ENCODE data around the gene GLIS1. TPM values are rescaled to one million over a fixed set of nuclear protein-coding genes. Genes with fewer than 3 reads are reported as not detected.

GLIS1 gene
- total and polyA plus RNA-seq, 7 donors: 0.03 to 0.40 (median 0.15) TPM

DNA sequence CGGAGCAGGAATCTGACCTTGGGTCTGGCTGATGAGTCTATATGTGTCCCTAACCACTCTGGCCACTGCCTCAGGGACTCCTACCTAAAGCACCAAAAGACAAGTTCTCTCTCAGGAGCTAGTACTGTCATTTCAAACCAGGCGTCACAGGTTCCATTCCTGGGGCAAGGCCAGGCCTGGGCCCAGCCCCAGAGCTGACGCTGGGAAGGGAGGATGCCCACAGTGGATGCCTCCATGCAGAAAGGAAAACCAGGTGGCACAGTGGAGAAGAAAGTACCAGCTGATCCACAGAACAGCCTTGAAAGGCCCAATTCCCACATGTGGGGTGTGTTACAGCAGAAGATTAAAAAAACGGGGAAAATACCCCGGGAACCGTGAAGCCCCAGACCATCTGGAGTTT lies 202.4 kb downstream of the GLIS1 start:
- DNase-seq (no peak), ATAC-seq (no peak)
- Histone ChIP-seq H3K4me3 (no peak overlapping the region), H3K9me3 (no peaks in the 10 kb centered on the region), H3K4me1 (peaks cover 3% of the 10 kb centered on the region), H3K27ac (no peak overlapping the region), H3K27me3 (ENCODE audit: insufficient read depth in 3 of 3, low read length in 2 of 3) (no peaks in the 10 kb centered on the region), H3K36me3 (ENCODE audit: insufficient read depth in 1 of 2, low read depth in 1 of 2) (no peaks in the 10 kb centered on the region)
- no peak for TF ChIP-seq CTCF (IDR thresholded peaks at IDR 0.05)
- 62 to 69% (median 65%) methylated on average over 6 of the region's 6 CpGs for WGBS, 3 donors
- intact Hi-C loops (cut with DNase I): no loop called here

- no peaks in the 10 kb centered on the region for H3K9me3 ChIP-seq
- H3K27me3 ChIP-seq (ENCODE audit: insufficient read depth in 3 of 3, low read length in 2 of 3): no peaks in the 10 kb centered on the region
- no peak overlapping the region for H3K27ac ChIP-seq
- no peak for TF ChIP-seq CTCF (IDR thresholded peaks at IDR 0.05)
- no peak overlapping the region for H3K4me3 ChIP-seq
- H3K4me1 ChIP-seq: no peaks in the 10 kb centered on the region
- intact Hi-C loops (cut with DNase I): no loop called here
- 81 to 85% (median 84%) methylated on average over 7 of the region's 7 CpGs for WGBS, 3 donors
- DNase-seq (no peak), ATAC-seq (no peak)
- H3K36me3 ChIP-seq (ENCODE audit: insufficient read depth in 1 of 2, low read depth in 1 of 2): no peaks in the 10 kb centered on the region
Observed at GRCh38 chr1:53535846-53536245, 203.1 kb downstream of the GLIS1 start.

DNA sequence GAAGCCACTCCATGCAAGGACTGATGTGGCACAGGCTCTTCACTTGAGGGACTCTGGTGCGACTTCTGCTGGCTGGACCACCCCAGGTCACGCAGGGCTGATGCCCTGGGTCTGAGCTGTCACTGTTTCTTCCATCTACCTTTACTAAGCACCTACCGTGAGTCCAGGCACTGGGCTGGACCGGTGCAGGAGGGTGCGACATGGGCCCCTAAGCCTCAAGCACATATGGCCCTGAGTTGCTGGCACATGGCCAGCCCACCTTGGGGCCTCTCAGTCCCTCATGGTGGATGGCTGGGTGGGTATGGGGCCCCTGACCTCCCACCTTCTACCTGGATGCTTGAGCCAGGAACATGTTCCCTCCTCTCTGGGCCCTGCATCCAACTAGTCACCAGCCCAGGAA lies 203.7 kb downstream of the GLIS1 start:
- WGBS, 3 donors: 92 to 100% (median 94%) methylated on average over 5 of the region's 5 CpGs
- ATAC-seq (no peak), DNase-seq (no peak)
- no peaks in the 10 kb centered on the region for H3K4me1 ChIP-seq
- intact Hi-C loops (cut with DNase I): no loop called here
- no peak overlapping the region for H3K4me3 ChIP-seq
- no peak overlapping the region for H3K27ac ChIP-seq
- H3K9me3 ChIP-seq: no peaks in the 10 kb centered on the region
- H3K27me3 ChIP-seq (ENCODE audit: insufficient read depth in 3 of 3, low read length in 2 of 3): no peaks in the 10 kb centered on the region
- no peaks in the 10 kb centered on the region for H3K36me3 ChIP-seq (ENCODE audit: insufficient read depth in 1 of 2, low read depth in 1 of 2)
- TF ChIP-seq CTCF (IDR thresholded peaks at IDR 0.05): no peak

- H3K9me3 ChIP-seq: no peaks in the 10 kb centered on the region
- DNase-seq: no peak
- no peaks in the 10 kb centered on the region for H3K27me3 ChIP-seq (ENCODE audit: insufficient read depth in 3 of 3, low read length in 2 of 3)
- no peak for ATAC-seq
- H3K4me3 ChIP-seq: no peak overlapping the region
- intact Hi-C loops (cut with DNase I): no loop called here
- TF ChIP-seq CTCF (IDR thresholded peaks at IDR 0.05): no peak
- WGBS, 3 donors: 77 to 87% (median 86%) methylated on average over 4 of the region's 4 CpGs
- no peaks in the 10 kb centered on the region for H3K36me3 ChIP-seq (ENCODE audit: insufficient read depth in 1 of 2, low read depth in 1 of 2)
- no peak overlapping the region for H3K27ac ChIP-seq
- H3K4me1 ChIP-seq: no peaks in the 10 kb centered on the region
Observed at GRCh38 chr1:53532912-53533311, 206.1 kb downstream of the GLIS1 start.

DNA sequence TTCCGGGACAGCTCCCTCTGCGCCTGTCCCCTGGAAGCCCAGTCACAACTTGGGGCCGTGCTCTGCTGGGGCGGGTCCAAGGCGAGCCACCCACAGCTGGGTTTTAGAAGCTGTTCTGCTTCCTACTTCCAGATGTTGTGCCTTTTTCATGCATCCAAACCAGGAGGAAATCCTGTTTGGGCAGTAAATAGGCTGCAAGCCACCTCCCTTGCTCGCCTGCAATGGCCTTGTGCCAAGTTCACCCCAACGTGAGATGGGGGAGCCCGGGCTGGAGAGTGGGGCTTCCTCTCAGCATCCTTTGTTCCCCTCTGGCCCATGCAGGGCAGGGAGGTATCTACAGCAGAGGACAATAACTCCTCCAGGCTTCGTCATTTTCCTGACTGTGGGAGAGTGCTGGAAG lies 206.6 kb downstream of the GLIS1 start:
- no peak overlapping the region for H3K27ac ChIP-seq
- TF ChIP-seq CTCF (IDR thresholded peaks at IDR 0.05): no peak
- no peaks in the 10 kb centered on the region for H3K27me3 ChIP-seq (ENCODE audit: insufficient read depth in 3 of 3, low read length in 2 of 3)
- no peaks in the 10 kb centered on the region for H3K36me3 ChIP-seq (ENCODE audit: insufficient read depth in 1 of 2, low read depth in 1 of 2)
- no peaks in the 10 kb centered on the region for H3K4me1 ChIP-seq
- no peak overlapping the region for H3K4me3 ChIP-seq
- DNase-seq: no peak
- intact Hi-C loops (cut with DNase I): no loop called here
- no peaks in the 10 kb centered on the region for H3K9me3 ChIP-seq
- no peak for ATAC-seq
- 54 to 63% (median 55%) methylated on average over 9 of the region's 9 CpGs for WGBS, 3 donors
